Measurements from ENCODE around the gene DYNLRB1. TPM values are rescaled to one million over a fixed set of nuclear protein-coding genes. Genes with fewer than 3 reads are reported as not detected.
A peak's percentile ranks its signal among the peaks of the same experiment; 100 is the strongest.

The DYNLRB1 gene
- total and polyA plus RNA-seq, 12 donors: 132 to 408 (median 152) TPM

GRCh38 chr20:34525342-34525708 lies 9.1 kb downstream of the DYNLRB1 start:
- Histone ChIP-seq H3K9me3 (no peaks in the 10 kb centered on the region), H3K36me3 (peaks cover 0 to 72% (median 18%) of the 10 kb centered on the region in 9 donors), H3K4me1 (peaks cover 19 to 91% (median 56%) of the 10 kb centered on the region in 9 donors), H3K4me3 (no peak overlapping the region), H3K27ac (peak overlapping the region in 8 of 10 donors; percentile 32 to 82 (median 63)), H3K27me3 (no peaks in the 10 kb centered on the region)
- intact Hi-C loops (cut with DNase I): loop anchor here in 2 of 10 donors (5.0 to 10.0 kb wide), 2 partner anchors 211 to 213 kb away; no protein-coding TSS in a partner anchor
- WGBS, 2 donors: 91% methylated on average over 7 of the region's 7 CpGs
- no peak for DNase-seq
- ATAC-seq: peak in 1 of 8 donors; percentile 4
- TF ChIP-seq, protein P1, sequence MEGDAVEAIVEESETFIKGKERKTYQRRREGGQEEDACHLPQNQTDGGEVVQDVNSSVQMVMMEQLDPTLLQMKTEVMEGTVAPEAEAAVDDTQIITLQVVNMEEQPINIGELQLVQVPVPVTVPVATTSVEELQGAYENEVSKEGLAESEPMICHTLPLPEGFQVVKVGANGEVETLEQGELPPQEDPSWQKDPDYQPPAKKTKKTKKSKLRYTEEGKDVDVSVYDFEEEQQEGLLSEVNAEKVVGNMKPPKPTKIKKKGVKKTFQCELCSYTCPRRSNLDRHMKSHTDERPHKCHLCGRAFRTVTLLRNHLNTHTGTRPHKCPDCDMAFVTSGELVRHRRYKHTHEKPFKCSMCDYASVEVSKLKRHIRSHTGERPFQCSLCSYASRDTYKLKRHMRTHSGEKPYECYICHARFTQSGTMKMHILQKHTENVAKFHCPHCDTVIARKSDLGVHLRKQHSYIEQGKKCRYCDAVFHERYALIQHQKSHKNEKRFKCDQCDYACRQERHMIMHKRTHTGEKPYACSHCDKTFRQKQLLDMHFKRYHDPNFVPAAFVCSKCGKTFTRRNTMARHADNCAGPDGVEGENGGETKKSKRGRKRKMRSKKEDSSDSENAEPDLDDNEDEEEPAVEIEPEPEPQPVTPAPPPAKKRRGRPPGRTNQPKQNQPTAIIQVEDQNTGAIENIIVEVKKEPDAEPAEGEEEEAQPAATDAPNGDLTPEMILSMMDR (IDR thresholded peaks at IDR 0.05): no peak

GRCh38 chr20:34525709-34526416 lies 9.6 kb downstream of the DYNLRB1 start:
- ATAC-seq (peak; percentile 56 to 89 (median 76)), DNase-seq (peak; percentile 48 to 65)
- Histone ChIP-seq H3K4me1 (peaks cover 22 to 92% (median 59%) of the 10 kb centered on the region in 9 donors), H3K27me3 (no peaks in the 10 kb centered on the region), H3K9me3 (no peaks in the 10 kb centered on the region), H3K27ac (peak overlapping the region in 9 of 10 donors; percentile 32 to 82 (median 62)), H3K4me3 (no peak overlapping the region), H3K36me3 (peaks cover 0 to 72% (median 18%) of the 10 kb centered on the region in 9 donors)
- intact Hi-C loops (cut with DNase I): loop anchor here in 2 of 10 donors (5.0 to 10.0 kb wide), 2 partner anchors 211 to 214 kb away; no protein-coding TSS in a partner anchor
- 30 to 32% methylated on average over 14 of the region's 14 CpGs for WGBS, 2 donors
- TF ChIP-seq, protein P1 (IDR thresholded peaks at IDR 0.05): no peak

DNA sequence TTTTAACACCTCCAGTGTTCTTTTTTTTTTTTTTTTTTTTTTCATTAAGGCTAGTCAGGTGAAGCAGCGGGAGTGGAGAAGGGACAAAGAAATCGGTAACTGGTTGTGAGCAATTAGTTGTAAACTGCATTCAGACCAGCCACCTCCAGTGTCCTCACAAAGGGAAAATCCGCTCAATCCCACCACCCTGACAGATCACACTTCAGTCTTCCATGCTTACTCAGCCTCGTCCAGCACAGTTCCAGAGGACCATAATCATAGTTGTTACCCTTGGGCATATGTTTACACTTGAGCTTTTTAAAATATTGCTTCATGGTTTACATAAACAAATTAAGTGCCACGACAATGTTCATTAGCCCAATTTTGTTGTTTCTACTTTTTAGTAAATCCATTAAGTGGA lies 10.2 kb downstream of the DYNLRB1 start:
- 88 to 92% methylated on average over 5 of the region's 5 CpGs for WGBS, 2 donors
- intact Hi-C loops (cut with DNase I): loop anchor here in 2 of 10 donors (5.0 to 10.0 kb wide), 2 partner anchors 212 to 214 kb away; no protein-coding TSS in a partner anchor
- TF ChIP-seq, protein P1 (IDR thresholded peaks at IDR 0.05): no peak
- Histone ChIP-seq H3K4me1 (peaks cover 22 to 91% (median 59%) of the 10 kb centered on the region in 9 donors), H3K36me3 (peaks cover 0 to 77% (median 18%) of the 10 kb centered on the region in 9 donors), H3K4me3 (no peak overlapping the region), H3K27ac (peak overlapping the region in 9 of 10 donors; percentile 32 to 82 (median 62)), H3K27me3 (no peaks in the 10 kb centered on the region), H3K9me3 (no peaks in the 10 kb centered on the region)
- ATAC-seq (no peak), DNase-seq (no peak)

DNA sequence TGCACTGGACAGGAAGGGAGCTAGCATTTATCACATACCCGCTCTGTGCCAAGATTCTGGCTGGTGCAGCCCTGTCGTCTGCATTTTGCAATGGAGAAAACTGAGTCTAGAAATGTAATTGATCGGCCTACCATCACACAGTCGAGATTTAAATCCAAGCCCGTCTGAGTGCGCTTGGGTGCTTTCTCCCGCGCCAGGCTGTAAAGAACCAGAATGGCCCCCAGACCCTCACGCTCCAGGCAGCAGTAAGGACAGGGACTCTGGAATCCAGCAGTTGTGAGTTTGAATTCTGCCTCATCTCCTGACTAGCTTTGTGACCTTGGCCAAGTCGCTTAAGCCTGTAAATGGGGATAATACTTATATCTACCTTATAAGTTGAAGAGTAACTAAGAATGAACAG lies 10.8 kb downstream of the DYNLRB1 start:
- ATAC-seq: no peak

More for the DNA sequence above, 10.8 kb downstream of the DYNLRB1 start:
- Histone ChIP-seq H3K27me3 (no peaks in the 10 kb centered on the region), H3K9me3 (no peaks in the 10 kb centered on the region), H3K4me1 (peaks cover 22 to 90% (median 59%) of the 10 kb centered on the region in 9 donors), H3K36me3 (peaks cover 0 to 81% (median 18%) of the 10 kb centered on the region in 9 donors), H3K4me3 (no peak overlapping the region), H3K27ac (peak overlapping the region in 3 of 10 donors; percentile 32 to 82 (median 61))
- no peak for DNase-seq
- intact Hi-C loops (cut with DNase I): loop anchor here in 2 of 10 donors (5.0 to 10.0 kb wide), 2 partner anchors 212 to 215 kb away; no protein-coding TSS in a partner anchor
- 89% methylated on average over 10 of the region's 10 CpGs for WGBS, 2 donors
- TF ChIP-seq, protein P1 (IDR thresholded peaks at IDR 0.05): no peak

Data from heart right ventricle (tissue), 16 donors.